ENCODE data around the gene PEX5L. TPM values are rescaled to one million over a fixed set of nuclear protein-coding genes. Genes with fewer than 3 reads are reported as not detected.

PEX5L gene
- total RNA-seq, 1 donor from 2014 or later = 0.78 TPM

GRCh38 chr3:179955809-179956208, 80.9 kb downstream of the PEX5L start:
- H3K36me3 ChIP-seq = no peaks in the 10 kb centered on the region
- no peak overlapping the region for H3K4me3 ChIP-seq
- H3K27ac ChIP-seq = no peak overlapping the region
- no peak for DNase-seq
- no peak for TF ChIP-seq CTCF (IDR thresholded peaks at IDR 0.05)
- H3K9me3 ChIP-seq = no peaks in the 10 kb centered on the region
- H3K4me1 ChIP-seq = no peaks in the 10 kb centered on the region
- intact Hi-C loops (cut with DNase I) = no loop called here
- ATAC-seq = no peak
- no peaks in the 10 kb centered on the region for H3K27me3 ChIP-seq

GRCh38 chr3:179955286-179955685, 81.5 kb downstream of the PEX5L start:
- ATAC-seq = no peak

GRCh38 chr3:179953993-179954870, 82.5 kb downstream of the PEX5L start:
- Histone ChIP-seq H3K4me1 (no peaks in the 10 kb centered on the region), H3K36me3 (no peaks in the 10 kb centered on the region), H3K27me3 (no peaks in the 10 kb centered on the region), H3K27ac (no peak overlapping the region), H3K9me3 (no peaks in the 10 kb centered on the region), H3K4me3 (no peak overlapping the region)
- no peak for DNase-seq
- intact Hi-C loops (cut with DNase I) = no loop called here
- no peak for TF ChIP-seq CTCF (IDR thresholded peaks at IDR 0.05)
- ATAC-seq = no peak

More at GRCh38 chr3:179955286-179955685, 81.5 kb downstream of the PEX5L start:
- Histone ChIP-seq H3K9me3 (no peaks in the 10 kb centered on the region), H3K36me3 (no peaks in the 10 kb centered on the region), H3K4me3 (no peak overlapping the region), H3K27ac (no peak overlapping the region), H3K4me1 (no peaks in the 10 kb centered on the region), H3K27me3 (no peaks in the 10 kb centered on the region)
- DNase-seq = no peak
- intact Hi-C loops (cut with DNase I) = no loop called here
- TF ChIP-seq CTCF (IDR thresholded peaks at IDR 0.05) = no peak

- no peak for TF ChIP-seq CTCF (IDR thresholded peaks at IDR 0.05)
- intact Hi-C loops (cut with DNase I) = no loop called here
- Histone ChIP-seq H3K4me1 (no peaks in the 10 kb centered on the region), H3K27me3 (no peaks in the 10 kb centered on the region), H3K36me3 (no peaks in the 10 kb centered on the region), H3K27ac (no peak overlapping the region), H3K4me3 (no peak overlapping the region), H3K9me3 (no peaks in the 10 kb centered on the region)
- DNase-seq (no peak), ATAC-seq (no peak)
These were observed 85.9 kb downstream of the PEX5L start for GRCh38 chr3:179950840-179951239.

- Histone ChIP-seq H3K27ac (no peak overlapping the region), H3K9me3 (no peaks in the 10 kb centered on the region), H3K4me1 (no peaks in the 10 kb centered on the region), H3K4me3 (no peak overlapping the region), H3K36me3 (no peaks in the 10 kb centered on the region), H3K27me3 (no peaks in the 10 kb centered on the region)
- TF ChIP-seq CTCF (IDR thresholded peaks at IDR 0.05) = no peak
- intact Hi-C loops (cut with DNase I) = no loop called here
- DNase-seq (no peak), ATAC-seq (no peak)
These were observed 86.9 kb downstream of the PEX5L start for GRCh38 chr3:179949869-179950268.

Measured in upper lobe of right lung (tissue), 1 donor.